Measurements from ENCODE around the gene VIPR2. TPM values are rescaled to one million over a fixed set of nuclear protein-coding genes. Genes with fewer than 3 reads are reported as not detected.

VIPR2 gene
- total RNA-seq, 6 experiments from 2014 or later: 0.15 to 0.51 (median 0.26) TPM; not detected in 2

DNA sequence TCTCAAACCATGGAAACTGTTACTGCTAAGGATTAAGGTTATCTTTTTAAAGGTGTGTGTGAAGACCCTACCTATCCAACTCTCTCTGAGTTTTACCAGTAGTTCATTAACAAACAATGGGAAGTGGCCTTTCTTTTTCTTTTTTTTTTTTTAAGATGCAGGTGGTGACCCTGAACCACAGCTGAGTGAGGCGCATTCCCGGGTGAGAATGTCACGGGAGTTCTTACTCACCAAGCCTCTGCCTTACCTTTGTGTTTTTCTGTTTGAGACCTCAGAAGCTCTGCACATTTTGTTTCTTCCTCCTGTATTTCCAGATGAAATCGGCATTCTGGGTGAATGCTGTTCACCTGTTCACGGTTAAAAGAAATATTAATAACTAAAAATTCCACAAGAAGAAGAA is 2.5 kb downstream of the VIPR2 start:
- TF ChIP-seq, protein P1, sequence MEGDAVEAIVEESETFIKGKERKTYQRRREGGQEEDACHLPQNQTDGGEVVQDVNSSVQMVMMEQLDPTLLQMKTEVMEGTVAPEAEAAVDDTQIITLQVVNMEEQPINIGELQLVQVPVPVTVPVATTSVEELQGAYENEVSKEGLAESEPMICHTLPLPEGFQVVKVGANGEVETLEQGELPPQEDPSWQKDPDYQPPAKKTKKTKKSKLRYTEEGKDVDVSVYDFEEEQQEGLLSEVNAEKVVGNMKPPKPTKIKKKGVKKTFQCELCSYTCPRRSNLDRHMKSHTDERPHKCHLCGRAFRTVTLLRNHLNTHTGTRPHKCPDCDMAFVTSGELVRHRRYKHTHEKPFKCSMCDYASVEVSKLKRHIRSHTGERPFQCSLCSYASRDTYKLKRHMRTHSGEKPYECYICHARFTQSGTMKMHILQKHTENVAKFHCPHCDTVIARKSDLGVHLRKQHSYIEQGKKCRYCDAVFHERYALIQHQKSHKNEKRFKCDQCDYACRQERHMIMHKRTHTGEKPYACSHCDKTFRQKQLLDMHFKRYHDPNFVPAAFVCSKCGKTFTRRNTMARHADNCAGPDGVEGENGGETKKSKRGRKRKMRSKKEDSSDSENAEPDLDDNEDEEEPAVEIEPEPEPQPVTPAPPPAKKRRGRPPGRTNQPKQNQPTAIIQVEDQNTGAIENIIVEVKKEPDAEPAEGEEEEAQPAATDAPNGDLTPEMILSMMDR (IDR thresholded peaks at IDR 0.05): no peak
- no peak for TF ChIP-seq POLR2A (IDR thresholded peaks at IDR 0.05)
- Histone ChIP-seq H3K36me3 (no peaks in the 10 kb centered on the region), H3K27me3 (peaks cover 0 to 15% of the 10 kb centered on the region in 2 donors), H3K4me3 (no peak overlapping the region), H3K27ac (no peak overlapping the region), H3K9me3 (no peaks in the 10 kb centered on the region), H3K4me1 (peaks cover 0 to 11% (median 0%) of the 10 kb centered on the region in 4 donors)
- DNase-seq (no peak), ATAC-seq (no peak)
- intact Hi-C loops (cut with DNase I): no loop called here
- WGBS (ENCODE audit: insufficient coverage, low coverage, low lambda C conversion rate, missing lambda C conversion rate): 70% methylated on average over 5 of the region's 5 CpGs

DNA sequence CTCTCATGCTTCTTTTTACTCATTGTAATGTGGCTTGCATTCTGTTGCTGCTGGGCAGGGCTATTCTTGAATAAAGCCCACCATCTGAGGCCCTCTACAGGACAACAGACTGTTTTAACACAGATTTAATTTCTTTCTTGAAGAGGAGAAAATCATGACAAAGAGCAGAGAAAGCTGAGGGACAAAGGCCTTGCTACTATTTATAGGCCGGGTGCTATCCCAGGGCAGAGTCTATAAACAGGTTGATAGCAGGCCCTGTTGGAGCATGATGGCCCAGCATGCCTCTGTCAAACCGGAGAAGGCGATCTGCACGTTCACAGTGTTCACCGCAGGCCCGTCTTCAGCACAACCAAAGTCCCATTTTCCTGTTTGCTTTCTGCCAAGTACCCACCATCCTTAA is 3.0 kb downstream of the VIPR2 start:
- 48% methylated on average over 6 of the region's 6 CpGs for WGBS (ENCODE audit: insufficient coverage, low coverage, low lambda C conversion rate, missing lambda C conversion rate)
- Histone ChIP-seq H3K9me3 (no peaks in the 10 kb centered on the region), H3K36me3 (no peaks in the 10 kb centered on the region), H3K27ac (no peak overlapping the region), H3K4me1 (peaks cover 0 to 11% (median 0%) of the 10 kb centered on the region in 4 donors), H3K4me3 (no peak overlapping the region), H3K27me3 (peaks cover 0 to 15% of the 10 kb centered on the region in 2 donors)
- intact Hi-C loops (cut with DNase I): no loop called here
- TF ChIP-seq, protein P1 (IDR thresholded peaks at IDR 0.05): no peak
- TF ChIP-seq POLR2A (IDR thresholded peaks at IDR 0.05): no peak
- DNase-seq (no peak), ATAC-seq (no peak)

DNA sequence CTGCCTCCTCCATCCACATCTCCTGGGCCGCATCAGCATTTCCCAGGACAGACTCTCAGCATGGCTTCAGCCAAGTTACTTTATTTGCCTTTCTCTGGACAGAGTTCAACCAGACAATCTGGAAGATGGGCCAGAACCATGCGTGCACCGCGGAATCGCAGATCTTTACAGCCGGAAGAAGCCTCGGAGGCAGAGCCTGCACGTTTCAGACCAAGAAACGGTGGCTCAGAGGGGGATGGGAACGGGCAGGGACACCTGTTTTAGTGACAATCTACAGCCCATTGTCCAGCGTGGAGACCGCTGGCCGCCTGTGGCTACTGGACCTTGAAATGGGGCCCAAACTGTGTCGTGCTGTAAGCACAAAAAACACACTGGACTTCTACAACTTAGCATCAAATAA is 3.5 kb downstream of the VIPR2 start:
- H3K36me3 ChIP-seq: no peaks in the 10 kb centered on the region
- H3K4me1 ChIP-seq: peaks cover 0 to 11% (median 0%) of the 10 kb centered on the region in 4 donors
- WGBS (ENCODE audit: insufficient coverage, low coverage, low lambda C conversion rate, missing lambda C conversion rate): 68% methylated on average over 14 of the region's 14 CpGs
- no peaks in the 10 kb centered on the region for H3K9me3 ChIP-seq
- no peak for DNase-seq
- H3K27me3 ChIP-seq: peaks cover 0 to 15% of the 10 kb centered on the region in 2 donors
- no peak overlapping the region for H3K4me3 ChIP-seq
- intact Hi-C loops (cut with DNase I): no loop called here
- TF ChIP-seq, protein P1 (IDR thresholded peaks at IDR 0.05): no peak
- no peak for TF ChIP-seq POLR2A (IDR thresholded peaks at IDR 0.05)
- no peak overlapping the region for H3K27ac ChIP-seq
- no peak for ATAC-seq

GRCh38 chr7:159140170-159140910 is 4.3 kb downstream of the VIPR2 start:
- intact Hi-C loops (cut with DNase I): no loop called here
- TF ChIP-seq POLR2A (IDR thresholded peaks at IDR 0.05): no peak
- TF ChIP-seq, protein P1 (IDR thresholded peaks at IDR 0.05): no peak
- Histone ChIP-seq H3K27me3 (peaks cover 0 to 15% of the 10 kb centered on the region in 2 donors), H3K9me3 (no peaks in the 10 kb centered on the region), H3K36me3 (no peaks in the 10 kb centered on the region), H3K4me1 (peaks cover 0 to 11% (median 0%) of the 10 kb centered on the region in 4 donors), H3K4me3 (no peak overlapping the region), H3K27ac (no peak overlapping the region)
- DNase-seq (no peak), ATAC-seq (no peak)
- 70% methylated on average over 13 of the region's 23 CpGs for WGBS (ENCODE audit: insufficient coverage, low coverage, low lambda C conversion rate, missing lambda C conversion rate)
